OCI-LY1 (cell line): ENCODE measurements around the gene SLC8A1.

Experiments
- EZH2 ChIP-seq: fragments of 200-600 bp; sonication (generic), shearing (Covaris generic); IDR thresholded peaks from 2 replicates; pipeline ENCODE4 v1.8.0; 2017; ENCODE audit warnings: borderline replicate concordance, mixed run types, mild to moderate bottlenecking, antibody characterized with exemption, low read length, moderate library complexity, mixed read lengths
- TF ChIP-seq, protein P1 (sequence below): fragments of 200-600 bp; sonication (generic), shearing (Covaris generic); IDR thresholded peaks from 2 replicates; pipeline ENCODE4 v1.5.1; 2017; ENCODE audit warnings: mild to moderate bottlenecking, antibody characterized with exemption, low read length, moderate library complexity, mixed read lengths

DNA sequence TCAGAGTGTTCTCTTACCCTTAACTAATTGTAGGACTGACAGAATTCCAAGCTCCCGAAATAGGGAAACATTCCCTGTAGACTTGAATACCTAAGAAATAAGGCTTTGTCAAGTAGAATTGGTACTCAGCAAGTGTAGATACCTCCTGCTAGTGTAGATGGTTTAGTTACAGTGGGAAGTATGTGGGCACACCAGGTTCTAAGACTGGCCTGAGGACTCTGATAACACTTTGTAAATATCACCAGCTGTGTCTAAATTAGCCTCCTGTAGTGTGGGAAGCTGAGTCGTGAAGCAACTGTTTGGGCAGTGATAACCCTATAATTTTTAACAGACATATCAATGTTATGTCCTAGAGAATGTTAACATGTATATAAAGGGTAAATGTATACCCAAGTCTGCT lies 304.5 kb downstream of the SLC8A1 start:
- TF ChIP-seq, protein P1, sequence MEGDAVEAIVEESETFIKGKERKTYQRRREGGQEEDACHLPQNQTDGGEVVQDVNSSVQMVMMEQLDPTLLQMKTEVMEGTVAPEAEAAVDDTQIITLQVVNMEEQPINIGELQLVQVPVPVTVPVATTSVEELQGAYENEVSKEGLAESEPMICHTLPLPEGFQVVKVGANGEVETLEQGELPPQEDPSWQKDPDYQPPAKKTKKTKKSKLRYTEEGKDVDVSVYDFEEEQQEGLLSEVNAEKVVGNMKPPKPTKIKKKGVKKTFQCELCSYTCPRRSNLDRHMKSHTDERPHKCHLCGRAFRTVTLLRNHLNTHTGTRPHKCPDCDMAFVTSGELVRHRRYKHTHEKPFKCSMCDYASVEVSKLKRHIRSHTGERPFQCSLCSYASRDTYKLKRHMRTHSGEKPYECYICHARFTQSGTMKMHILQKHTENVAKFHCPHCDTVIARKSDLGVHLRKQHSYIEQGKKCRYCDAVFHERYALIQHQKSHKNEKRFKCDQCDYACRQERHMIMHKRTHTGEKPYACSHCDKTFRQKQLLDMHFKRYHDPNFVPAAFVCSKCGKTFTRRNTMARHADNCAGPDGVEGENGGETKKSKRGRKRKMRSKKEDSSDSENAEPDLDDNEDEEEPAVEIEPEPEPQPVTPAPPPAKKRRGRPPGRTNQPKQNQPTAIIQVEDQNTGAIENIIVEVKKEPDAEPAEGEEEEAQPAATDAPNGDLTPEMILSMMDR: no peak
- TF ChIP-seq EZH2: no peak
